Measurements from ENCODE around the gene PHLDA2.

The PHLDA2 gene

GRCh38 chr11:2898366-2899079, 30.7 kb downstream of the PHLDA2 start:
- DNase-seq (ENCODE audit: low read depth in 4 of 4, low spot score in 1 of 4): peak in 1 of 4 experiments; percentile 34

GRCh38 chr11:2897048-2897447, 32.2 kb downstream of the PHLDA2 start:
- no peak for DNase-seq (ENCODE audit: low read depth in 4 of 4, low spot score in 1 of 4)

GRCh38 chr11:2896047-2896446, 33.2 kb downstream of the PHLDA2 start:
- no peak for DNase-seq (ENCODE audit: low read depth in 4 of 4, low spot score in 1 of 4)

DNA sequence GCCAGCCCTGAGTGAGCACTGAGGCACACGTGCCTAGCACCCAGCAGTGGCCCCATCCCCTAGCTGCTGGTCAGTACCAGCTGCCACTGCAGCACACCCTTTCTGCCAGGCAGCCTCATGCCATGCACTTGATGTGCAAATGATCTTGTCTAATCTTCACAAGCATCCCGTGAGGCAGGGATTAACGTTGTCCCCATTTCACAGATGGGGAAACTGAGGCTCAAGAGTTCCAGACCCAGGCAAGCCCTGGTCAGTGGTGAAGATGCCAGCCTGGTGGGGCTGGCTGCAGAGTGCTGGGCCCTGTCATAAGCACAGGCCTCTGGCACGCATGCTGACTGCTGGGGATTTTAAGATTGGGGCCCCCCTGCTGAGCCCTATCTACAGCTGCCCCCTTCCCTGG, 35.3 kb downstream of the PHLDA2 start:
- DNase-seq (ENCODE audit: low read depth in 4 of 4, low spot score in 1 of 4): no peak

DNA sequence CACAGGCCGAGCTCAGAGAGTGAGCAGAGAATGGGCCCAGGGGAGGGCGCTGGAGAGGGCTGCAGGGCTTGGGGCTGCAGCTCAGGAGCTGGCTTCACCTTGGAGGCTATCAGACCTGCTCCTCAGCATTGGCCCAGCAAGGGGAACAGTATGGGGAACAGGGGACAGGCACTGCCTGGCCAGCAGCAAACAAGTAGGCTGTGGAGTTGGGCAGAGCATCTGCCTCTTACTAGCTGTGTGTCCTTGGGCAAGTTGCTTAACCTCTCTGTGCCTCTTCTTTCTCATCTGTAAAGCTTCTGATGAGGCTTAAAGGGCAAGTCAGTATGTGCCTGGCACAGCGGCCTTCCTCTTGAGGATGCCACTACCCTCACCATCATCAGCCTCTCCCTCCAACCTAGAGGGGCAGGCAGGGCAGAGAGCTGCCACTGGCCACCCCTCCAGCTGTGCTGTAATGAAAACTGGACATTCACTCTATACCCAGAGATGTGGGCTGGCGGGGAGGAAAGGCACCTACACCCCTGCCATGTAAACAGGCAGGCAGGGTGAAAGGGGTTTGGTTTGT, 36.2 kb downstream of the PHLDA2 start:
- peak in 1 of 4 experiments; percentile 28 for DNase-seq (ENCODE audit: low read depth in 4 of 4, low spot score in 1 of 4)

GRCh38 chr11:2892215-2892966, 36.8 kb downstream of the PHLDA2 start:
- DNase-seq (ENCODE audit: low read depth in 4 of 4, low spot score in 1 of 4): peak; percentile 33 to 68 (median 42)

DNA sequence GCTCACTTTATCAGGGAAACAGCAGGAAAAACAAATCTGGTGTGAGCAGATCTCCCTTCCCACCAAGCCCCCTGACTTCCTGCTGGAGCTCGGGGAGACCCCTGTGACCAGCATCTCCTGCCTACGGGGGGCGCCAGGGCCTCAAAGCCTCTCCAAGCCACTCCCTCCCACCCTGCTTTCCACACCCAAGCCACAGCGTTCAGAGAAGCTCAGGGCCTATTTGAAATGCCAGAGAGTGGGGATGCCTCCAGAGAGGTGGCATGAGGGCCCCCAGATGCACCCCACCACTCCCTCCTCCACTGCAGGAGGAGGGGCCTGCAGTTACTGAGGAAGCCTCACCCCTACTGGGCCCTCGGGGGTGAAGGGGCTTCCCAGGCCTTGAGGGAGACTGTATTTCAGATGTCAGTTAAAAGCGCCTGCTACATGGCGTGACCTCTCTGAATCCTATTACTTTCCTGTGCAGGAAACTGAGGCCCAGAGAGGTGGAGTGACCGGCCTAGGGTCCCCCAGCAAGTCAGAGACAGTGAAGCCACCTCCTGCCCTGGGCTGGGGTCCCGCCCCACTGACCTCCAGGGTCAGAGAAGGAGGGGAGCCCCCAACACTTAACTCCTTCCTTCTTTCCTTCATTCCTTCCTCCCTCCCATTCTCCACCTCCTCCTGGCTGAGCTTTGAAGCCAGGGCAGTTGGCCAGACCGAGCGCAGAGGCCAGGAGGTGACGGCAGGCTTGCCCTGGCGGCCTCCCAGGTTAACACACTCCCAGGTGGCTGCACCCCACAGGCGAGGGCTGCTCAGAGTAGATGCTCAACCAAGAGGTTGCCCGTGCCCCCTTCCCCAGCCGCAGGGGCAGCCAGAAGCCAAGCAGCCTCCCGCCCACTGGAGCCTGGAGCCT, 37.6 kb downstream of the PHLDA2 start:
- DNase-seq (ENCODE audit: low read depth in 4 of 4, low spot score in 1 of 4): no peak

- no peak for DNase-seq (ENCODE audit: low read depth in 4 of 4, low spot score in 1 of 4)
Observed at GRCh38 chr11:2890466-2891294, 38.5 kb downstream of the PHLDA2 start.

- DNase-seq (ENCODE audit: low read depth in 4 of 4, low spot score in 1 of 4): no peak
Observed at GRCh38 chr11:2889362-2890273, 39.6 kb downstream of the PHLDA2 start.

DNA sequence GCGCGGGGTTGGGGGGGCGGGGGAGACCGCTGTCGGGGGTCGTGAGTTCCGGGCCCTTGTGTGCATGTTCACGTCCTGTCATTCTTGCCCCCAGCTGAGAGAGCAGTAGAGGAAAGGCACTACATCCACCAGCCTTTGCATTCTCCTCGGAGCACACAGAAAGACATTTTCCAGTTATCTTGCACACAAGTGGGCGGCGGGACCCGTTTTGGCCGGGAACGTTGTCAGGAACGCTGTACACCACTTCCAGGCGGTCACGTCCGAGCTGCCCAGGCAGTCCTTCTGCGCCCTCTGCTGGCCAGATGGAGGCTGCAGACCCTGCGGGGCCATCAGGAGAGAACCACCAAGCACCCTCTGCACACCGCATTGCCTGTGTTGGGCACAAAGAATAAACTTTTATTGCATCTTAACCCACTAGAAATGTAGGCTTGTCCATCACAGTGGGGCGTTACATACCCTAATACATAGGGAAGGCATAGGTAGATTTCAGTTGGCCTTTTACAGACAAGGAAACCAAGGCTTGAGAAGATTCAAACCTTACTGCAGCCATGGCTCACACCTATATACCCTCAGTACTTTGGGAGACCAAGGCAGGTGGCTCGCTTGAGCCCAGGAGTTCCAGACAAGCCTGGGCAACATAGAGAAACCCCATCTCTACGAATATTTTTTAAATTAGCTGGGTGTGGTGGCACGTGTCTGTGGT, 40.8 kb downstream of the PHLDA2 start:
- DNase-seq (ENCODE audit: low read depth in 4 of 4, low spot score in 1 of 4): peak; percentile 80 to 90 (median 85)

DNA sequence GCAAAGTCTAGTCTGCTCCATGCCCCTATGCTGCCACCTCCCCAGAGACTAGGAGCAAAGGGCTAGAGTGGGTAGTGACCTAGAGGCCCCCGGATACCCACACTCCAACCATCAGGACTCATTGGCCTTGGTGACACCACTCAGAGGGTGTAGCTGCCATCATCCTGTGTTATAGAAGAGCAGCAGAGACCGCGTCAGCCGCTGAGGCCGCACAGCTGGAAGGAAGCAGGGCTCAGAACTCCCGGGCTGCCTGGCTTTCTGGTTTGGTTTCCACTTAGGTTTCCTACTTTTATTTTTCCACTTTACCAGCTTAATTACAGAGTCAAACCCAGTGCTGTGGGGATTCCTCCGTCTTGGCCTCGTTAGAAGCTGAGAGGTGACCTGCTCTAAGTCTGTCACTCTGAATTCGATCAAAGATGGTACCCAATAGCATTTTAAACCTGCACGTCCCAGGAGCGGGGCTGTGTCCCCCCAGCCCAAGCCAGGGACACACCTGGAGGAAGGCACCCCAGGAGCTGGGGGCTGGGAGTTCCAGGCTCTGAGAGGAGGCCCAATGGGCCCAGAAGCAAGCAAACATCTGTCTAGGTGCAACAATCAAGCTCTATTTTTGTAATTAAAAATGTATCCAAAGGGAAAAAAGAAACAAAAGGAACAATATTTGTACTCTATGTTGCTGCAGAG, 41.6 kb downstream of the PHLDA2 start:
- no peak for DNase-seq (ENCODE audit: low read depth in 4 of 4, low spot score in 1 of 4)

- no peak for DNase-seq (ENCODE audit: low read depth in 4 of 4, low spot score in 1 of 4)
Observed at GRCh38 chr11:2886936-2887335, 42.3 kb downstream of the PHLDA2 start.

GRCh38 chr11:2886191-2886894, 42.9 kb downstream of the PHLDA2 start:
- no peak for DNase-seq (ENCODE audit: low read depth in 4 of 4, low spot score in 1 of 4)

- peak; percentile 44 to 65 (median 60) for DNase-seq (ENCODE audit: low read depth in 4 of 4, low spot score in 1 of 4)
Observed at GRCh38 chr11:2885678-2886081, 43.5 kb downstream of the PHLDA2 start, which contains the start of gene CDKN1C. CDKN1C (minus strand) TSS chr11:2885775; CDS start chr11:2885456, 319 bp downstream.

DNA sequence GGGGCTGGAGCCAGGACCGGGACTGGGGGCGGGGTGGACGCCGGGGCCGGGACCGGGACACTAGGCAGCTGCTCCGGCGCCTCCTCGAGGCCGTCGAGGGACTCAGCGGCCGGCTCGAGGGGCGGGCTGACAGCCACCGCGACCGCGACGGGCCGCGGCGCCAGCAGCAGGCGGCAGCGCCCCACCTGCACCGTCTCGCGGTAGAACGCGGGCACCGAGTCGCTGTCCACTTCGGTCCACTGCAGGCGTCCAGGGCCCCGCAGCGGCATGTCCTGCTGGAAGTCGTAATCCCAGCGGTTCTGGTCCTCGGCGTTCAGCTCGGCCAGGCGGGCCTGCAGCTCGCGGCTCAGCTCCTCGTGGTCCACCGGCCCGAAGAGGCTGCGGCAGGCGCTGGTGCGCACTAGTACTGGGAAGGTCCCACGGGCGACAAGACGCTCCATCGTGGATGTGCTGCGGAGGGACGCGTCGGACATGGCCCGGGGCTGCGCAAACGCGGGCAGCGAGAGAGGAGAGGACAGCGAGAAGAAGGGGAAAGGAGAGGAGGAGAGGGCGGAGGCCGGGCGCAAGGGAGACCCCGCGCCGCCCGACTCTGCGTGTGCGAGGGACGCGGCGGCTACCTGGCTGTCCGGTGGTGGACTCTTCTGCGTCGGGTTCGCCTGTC, 44.1 kb downstream of the PHLDA2 start:
- DNase-seq (ENCODE audit: low read depth in 4 of 4, low spot score in 1 of 4): no peak

- no peak for DNase-seq (ENCODE audit: low read depth in 4 of 4, low spot score in 1 of 4)
Observed at GRCh38 chr11:2883979-2884815, 45.0 kb downstream of the PHLDA2 start.
